Measurements from ENCODE around the gene ZNF280B. TPM values are rescaled to one million over a fixed set of nuclear protein-coding genes. Genes with fewer than 3 reads are reported as not detected.

Gene ZNF280B
- total and polyA plus RNA-seq, 12 donors = 0.01 to 2.7 (median 0.80) TPM

- no peaks in the 10 kb centered on the region for H3K9me3 ChIP-seq
- H3K27me3 ChIP-seq = peaks cover 0 to under 1% (median 0%) of the 10 kb centered on the region in 7 donors
- DNase-seq (no peak), ATAC-seq (no peak)
- no peak overlapping the region for H3K4me3 ChIP-seq
- no peak for TF ChIP-seq CTCF (IDR thresholded peaks at IDR 0.05)
- no peaks in the 10 kb centered on the region for H3K36me3 ChIP-seq
- intact Hi-C loops (cut with DNase I) = no loop called here
- 89 to 94% methylated on average over 9 of the region's 9 CpGs for WGBS, 2 donors
- H3K4me1 ChIP-seq = peaks cover 0 to 11% (median 0%) of the 10 kb centered on the region in 9 donors
- no peak overlapping the region for H3K27ac ChIP-seq
Observed at GRCh38 chr22:22555596-22555995, 47.1 kb upstream of the ZNF280B start.

- no peak overlapping the region for H3K27ac ChIP-seq
Observed at GRCh38 chr22:22554587-22555284, 46.2 kb upstream of the ZNF280B start.

GRCh38 chr22:22553735-22554586 is 45.4 kb upstream of the ZNF280B start:
- intact Hi-C loops (cut with DNase I) = no loop called here
- no peak overlapping the region for H3K27ac ChIP-seq
- H3K9me3 ChIP-seq = no peaks in the 10 kb centered on the region
- H3K4me3 ChIP-seq = no peak overlapping the region
- ATAC-seq = no peak
- H3K27me3 ChIP-seq = peaks cover 0 to 8% (median 0%) of the 10 kb centered on the region in 7 donors
- TF ChIP-seq CTCF (IDR thresholded peaks at IDR 0.05) = no peak
- WGBS, 2 donors = 56 to 58% methylated on average over 8 of the region's 8 CpGs
- DNase-seq = no peak
- peaks cover 0 to 11% (median 0%) of the 10 kb centered on the region in 9 donors for H3K4me1 ChIP-seq
- H3K36me3 ChIP-seq = no peaks in the 10 kb centered on the region

More at GRCh38 chr22:22554587-22555284, 46.2 kb upstream of the ZNF280B start:
- H3K4me1 ChIP-seq = peaks cover 0 to 11% (median 0%) of the 10 kb centered on the region in 9 donors
- DNase-seq (no peak), ATAC-seq (no peak)
- H3K36me3 ChIP-seq = no peaks in the 10 kb centered on the region
- no peak overlapping the region for H3K4me3 ChIP-seq
- WGBS, 2 donors = 66 to 80% methylated on average over 4 of the region's 4 CpGs
- no peak for TF ChIP-seq CTCF (IDR thresholded peaks at IDR 0.05)
- intact Hi-C loops (cut with DNase I) = no loop called here
- H3K27me3 ChIP-seq = peaks cover 0 to 8% (median 0%) of the 10 kb centered on the region in 7 donors
- no peaks in the 10 kb centered on the region for H3K9me3 ChIP-seq

- ATAC-seq (no peak), DNase-seq (no peak)
- H3K4me1 ChIP-seq = peaks cover 0 to 11% (median 0%) of the 10 kb centered on the region in 9 donors
- no peak for TF ChIP-seq CTCF (IDR thresholded peaks at IDR 0.05)
- H3K36me3 ChIP-seq = no peaks in the 10 kb centered on the region
- H3K27ac ChIP-seq = no peak overlapping the region
- intact Hi-C loops (cut with DNase I) = no loop called here
- peaks cover 0 to 8% (median 0%) of the 10 kb centered on the region in 7 donors for H3K27me3 ChIP-seq
- WGBS, 2 donors = 71 to 96% methylated on average over 1 of the region's 1 CpG
- no peak overlapping the region for H3K4me3 ChIP-seq
- H3K9me3 ChIP-seq = no peaks in the 10 kb centered on the region
Observed at GRCh38 chr22:22553141-22553540, 44.6 kb upstream of the ZNF280B start.
